Heart left ventricle (tissue), 13 donors: ENCODE results near the gene CRLF1.
"Not testable (repeated sequence)": the region's sequence is repeated elsewhere in the genome, so short reads cannot be mapped to it uniquely, and the experiment has no call there.

ENCODE experiments used
- CTCF ChIP-seq, 12 donors: fragments of 200-600 bp; sonication (generic) in 4 of 12; IDR thresholded peaks; one replicate each; pipeline versions ENCODE4 v1.5.0 to v1.8.0; 2018 to 2022; ENCODE audit warnings: antibody characterized with exemption in 12 of 12, mild to moderate bottlenecking in 5 of 12
- POLR2A ChIP-seq, 2 donors: fragments of 450-650 bp; IDR thresholded peaks; one replicate each; pipeline ENCODE4 v1.6.1; 2017; ENCODE audit warnings: antibody characterized with exemption in 2 of 2, mild to moderate bottlenecking in 2 of 2, moderate library complexity in 2 of 2
- donor health status: ischemic (EF 13 %, LVEDD 7.1; RV severe dilation, severe dysfunction).
- donor health status: DM: no; HTN: yes; CAD: no.
- donor health status: DM: no; HTN: no; CAD: no.
- donor health status: ischemic (EF 25% LVEDD 6.9; RV normal size, moderate dysfunction).
- donor health status: ischemic (EF 25% LVEDD 5.7; RV mildly dilated, moderate dysfunction).
- donor health status: ischemic (EF 35%, LVEDD 5.7; RV mildly dilated, moderate dysfunction).
- donor health status: nonischemic (EF 11% LVEDD 7.7; RV severe dilation, severe dysfunction).
- donor health status: DM: yes; HTN: yes; CAD: no.
- donor health status: PGD.
- donor health status: ischemic (EF 29% LVEDD 5.4; RV normal size, mild dysfunction).
- donor health status: nonischemic (EF 23%, LVEDD 6.1; RV moderate dilation, normal function).

- not testable (repeated sequence) for TF ChIP-seq POLR2A, CTCF (IDR thresholded peaks at IDR 0.05)
Observed at GRCh38 chr19:18592732-18593131, 13.9 kb downstream of the CRLF1 start.
